DLD1 (cell line): ENCODE data around the gene USP17L28.
"Not testable (repeated sequence)": the region's sequence is repeated elsewhere in the genome, so short reads cannot be mapped to it uniquely, and the experiment has no call there.

Source experiments
- in situ Hi-C: cut with HindIII; loops from 2 replicates; pipeline ENCODE4 v1.10.0; 2017; ENCODE audit warnings: low sequenced_read_pairs

USP17L28 gene

GRCh38 chr4:9348593-9348992, at the start of gene USP17L28:
TSS of gene USP17L28 (plus strand) at chr4:9348893. CDS start at chr4:9348893, 0 bp downstream.
- in situ Hi-C loops: not testable (repeated sequence)

DNA sequence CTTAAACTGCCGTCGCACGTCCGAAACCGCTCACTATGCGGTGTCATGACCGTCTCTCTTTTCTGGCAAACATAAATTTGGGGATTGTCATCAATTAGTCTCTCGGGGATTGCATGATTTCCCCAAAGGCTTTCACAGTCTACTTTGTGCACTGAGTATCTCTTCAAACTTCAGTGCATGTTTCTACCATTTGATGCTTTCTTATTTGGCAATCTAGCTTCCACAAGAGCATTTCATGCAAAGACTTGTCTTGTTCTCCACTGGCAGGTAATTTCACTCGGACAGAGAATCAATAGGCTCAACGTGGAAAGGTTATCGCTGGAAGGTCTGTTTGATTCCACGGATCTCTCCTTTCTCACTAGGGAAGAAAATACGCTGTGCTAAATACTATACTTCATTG, 24.5 kb upstream of the USP17L28 start:
- in situ Hi-C loops: not testable (repeated sequence)

GRCh38 chr4:9324865-9325264, 23.8 kb upstream of the USP17L28 start, which contains the start of gene USP17L24:
TSS of gene USP17L24 (plus strand) at chr4:9325165. CDS start at chr4:9325165, 0 bp downstream.
- in situ Hi-C loops: not testable (repeated sequence)

DNA sequence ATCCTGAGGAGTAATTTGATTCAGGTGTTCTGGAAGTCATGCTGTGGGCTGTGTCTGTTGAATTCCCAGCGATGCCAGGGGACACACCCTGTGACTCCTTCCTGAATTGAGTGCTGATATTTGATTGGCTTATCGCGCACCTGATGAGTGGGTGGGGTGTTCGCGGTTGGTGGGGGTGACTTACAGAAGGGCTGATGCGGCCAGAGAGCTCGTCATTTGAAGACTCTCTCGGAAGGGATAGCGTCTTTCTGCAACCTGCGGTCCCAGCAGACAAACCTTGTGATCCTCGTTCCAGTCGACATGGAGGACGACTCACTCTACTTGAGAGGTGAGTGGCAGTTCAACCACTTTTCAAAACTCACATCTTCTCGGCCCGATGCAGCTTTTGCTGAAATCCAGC, 19.1 kb upstream of the USP17L28 start, which contains the start of gene USP17L25:
Gene USP17L25, plus strand, starts transcription at position 301 of the 400 bp plus-strand sequence. Its CDS starts 0 bp downstream, at position 301.
- in situ Hi-C loops: not testable (repeated sequence)

- in situ Hi-C loops: not testable (repeated sequence)
Measured at GRCh38 chr4:9334358-9334757, 14.3 kb upstream of the USP17L28 start, which contains the start of gene USP17L26. TSS of gene USP17L26 (plus strand) at chr4:9334658. CDS start at chr4:9334658, 0 bp downstream.

DNA sequence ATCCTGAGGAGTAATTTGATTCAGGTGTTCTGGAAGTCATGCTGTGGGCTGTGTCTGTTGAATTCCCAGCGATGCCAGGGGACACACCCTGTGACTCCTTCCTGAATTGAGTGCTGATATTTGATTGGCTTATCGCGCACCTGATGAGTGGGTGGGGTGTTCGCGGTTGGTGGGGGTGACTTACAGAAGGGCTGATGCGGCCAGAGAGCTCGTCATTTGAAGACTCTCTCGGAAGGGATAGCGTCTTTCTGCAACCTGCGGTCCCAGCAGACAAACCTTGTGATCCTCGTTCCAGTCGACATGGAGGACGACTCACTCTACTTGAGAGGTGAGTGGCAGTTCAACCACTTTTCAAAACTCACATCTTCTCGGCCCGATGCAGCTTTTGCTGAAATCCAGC, 9.6 kb upstream of the USP17L28 start, which contains the start of gene USP17L5:
Gene USP17L5, plus strand, starts transcription at position 301 of the 400 bp plus-strand sequence. Its CDS starts 0 bp downstream, at position 301.
- in situ Hi-C loops: not testable (repeated sequence)

DNA sequence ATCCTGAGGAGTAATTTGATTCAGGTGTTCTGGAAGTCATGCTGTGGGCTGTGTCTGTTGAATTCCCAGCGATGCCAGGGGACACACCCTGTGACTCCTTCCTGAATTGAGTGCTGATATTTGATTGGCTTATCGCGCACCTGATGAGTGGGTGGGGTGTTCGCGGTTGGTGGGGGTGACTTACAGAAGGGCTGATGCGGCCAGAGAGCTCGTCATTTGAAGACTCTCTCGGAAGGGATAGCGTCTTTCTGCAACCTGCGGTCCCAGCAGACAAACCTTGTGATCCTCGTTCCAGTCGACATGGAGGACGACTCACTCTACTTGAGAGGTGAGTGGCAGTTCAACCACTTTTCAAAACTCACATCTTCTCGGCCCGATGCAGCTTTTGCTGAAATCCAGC, 4.8 kb upstream of the USP17L28 start, which contains the start of gene USP17L27:
Gene USP17L27, plus strand, starts transcription at position 301 of the 400 bp plus-strand sequence. Its CDS starts 0 bp downstream, at position 301.
- in situ Hi-C loops: not testable (repeated sequence)

GRCh38 chr4:9350866-9351265, 2.2 kb downstream of the USP17L28 start:
- in situ Hi-C loops: not testable (repeated sequence)

GRCh38 chr4:9353338-9353737, 4.6 kb downstream of the USP17L28 start, which contains the start of gene USP17L29:
TSS of gene USP17L29 (plus strand) at chr4:9353638. CDS start at chr4:9353638, 0 bp downstream.
- in situ Hi-C loops: not testable (repeated sequence)

GRCh38 chr4:9362829-9363228, 14.1 kb downstream of the USP17L28 start, which contains the start of gene USP17L30:
TSS of gene USP17L30 (plus strand) at chr4:9363129. CDS start at chr4:9363129, 0 bp downstream.
- in situ Hi-C loops: not testable (repeated sequence)

- in situ Hi-C loops: not testable (repeated sequence)
Measured at GRCh38 chr4:9379881-9380280, 31.2 kb downstream of the USP17L28 start.

GRCh38 chr4:9381012-9381534, 32.4 kb downstream of the USP17L28 start:
- in situ Hi-C loops: not testable (repeated sequence)

- in situ Hi-C loops: no loop called here
Measured at GRCh38 chr4:9384126-9384525, 35.4 kb downstream of the USP17L28 start.

GRCh38 chr4:9389001-9389400, 40.3 kb downstream of the USP17L28 start:
- in situ Hi-C loops: not testable (repeated sequence)
